Measurements from ENCODE around the gene CCNA2.

GRCh38 chr4:121817701-121818100 is 6.0 kb downstream of the CCNA2 start:
- no peak for TF ChIP-seq POLR2A (IDR thresholded peaks at IDR 0.05; ENCODE audit: low read depth, low read length)
- TF ChIP-seq POLR2AphosphoS5 (IDR thresholded peaks at IDR 0.05; ENCODE audit: low read depth, low read length) = no peak

Measured in GM12892 (cell line).